NB4 (cell line): ENCODE measurements around the gene SIRT6.

Source experiments
- POLR2A ChIP-seq: IDR thresholded peaks from 2 replicates; pipeline ENCODE4 v1.6.1; 2011; ENCODE audit warnings: mild to moderate bottlenecking; ENCODE audit not compliant: insufficient read length; ENCODE audit errors: extremely low read depth
- TF ChIP-seq, protein P1 (sequence below): IDR thresholded peaks from one replicate; pipeline ENCODE4 v1.5.1; 2012; ENCODE audit warnings: low read depth, low read length
- TF ChIP-seq, protein P2 (sequence below): IDR thresholded peaks from 2 replicates; pipeline ENCODE4 v1.6.1; 2011; ENCODE audit warnings: low read depth, low read length

DNA sequence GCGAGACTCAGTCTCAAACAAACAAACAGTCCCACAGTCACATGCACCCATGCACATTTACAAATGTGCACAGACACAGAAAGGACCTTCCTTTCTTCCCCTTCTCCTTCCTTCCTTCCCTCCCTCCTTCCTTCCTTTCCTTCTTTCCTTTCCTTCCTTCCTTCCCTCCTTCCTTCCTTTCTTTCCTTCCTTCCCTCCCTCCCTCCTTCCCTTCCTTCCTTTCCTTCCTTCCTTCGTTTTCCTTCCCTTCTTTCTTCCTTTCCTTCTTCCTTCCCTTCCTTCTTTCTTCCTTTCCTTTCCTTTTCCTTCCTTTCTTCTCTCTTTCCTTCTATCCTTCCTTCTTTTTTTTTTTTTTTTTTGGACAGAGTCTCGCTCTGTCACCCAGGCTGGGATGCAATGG lies 30.8 kb upstream of the SIRT6 start:
- TF ChIP-seq, protein P1, sequence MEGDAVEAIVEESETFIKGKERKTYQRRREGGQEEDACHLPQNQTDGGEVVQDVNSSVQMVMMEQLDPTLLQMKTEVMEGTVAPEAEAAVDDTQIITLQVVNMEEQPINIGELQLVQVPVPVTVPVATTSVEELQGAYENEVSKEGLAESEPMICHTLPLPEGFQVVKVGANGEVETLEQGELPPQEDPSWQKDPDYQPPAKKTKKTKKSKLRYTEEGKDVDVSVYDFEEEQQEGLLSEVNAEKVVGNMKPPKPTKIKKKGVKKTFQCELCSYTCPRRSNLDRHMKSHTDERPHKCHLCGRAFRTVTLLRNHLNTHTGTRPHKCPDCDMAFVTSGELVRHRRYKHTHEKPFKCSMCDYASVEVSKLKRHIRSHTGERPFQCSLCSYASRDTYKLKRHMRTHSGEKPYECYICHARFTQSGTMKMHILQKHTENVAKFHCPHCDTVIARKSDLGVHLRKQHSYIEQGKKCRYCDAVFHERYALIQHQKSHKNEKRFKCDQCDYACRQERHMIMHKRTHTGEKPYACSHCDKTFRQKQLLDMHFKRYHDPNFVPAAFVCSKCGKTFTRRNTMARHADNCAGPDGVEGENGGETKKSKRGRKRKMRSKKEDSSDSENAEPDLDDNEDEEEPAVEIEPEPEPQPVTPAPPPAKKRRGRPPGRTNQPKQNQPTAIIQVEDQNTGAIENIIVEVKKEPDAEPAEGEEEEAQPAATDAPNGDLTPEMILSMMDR, result no peak
- TF ChIP-seq, protein P2, sequence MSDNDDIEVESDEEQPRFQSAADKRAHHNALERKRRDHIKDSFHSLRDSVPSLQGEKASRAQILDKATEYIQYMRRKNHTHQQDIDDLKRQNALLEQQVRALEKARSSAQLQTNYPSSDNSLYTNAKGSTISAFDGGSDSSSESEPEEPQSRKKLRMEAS, result no peak
- TF ChIP-seq POLR2A, result no peak
